GM18951 (cell line): ENCODE data around the gene LYPD3.

Experiments used
- POLR2A ChIP-seq: IDR thresholded peaks from 4 replicates; pipeline ENCODE4 v1.6.1; 2011; ENCODE audit warnings: mild to moderate bottlenecking; ENCODE audit not compliant: insufficient read length, insufficient read depth; ENCODE audit errors: extremely low read depth
- in situ Hi-C: fragments of 300-500 bp; cut with MboI; formaldehyde crosslinking; loops from one replicate; pipeline ENCODE4 v1.12.0; 2022; ENCODE audit warnings: low sequenced_read_pairs, mixed read lengths, inconsistent platforms; ENCODE audit not compliant: unreplicated experiment

The LYPD3 gene

DNA sequence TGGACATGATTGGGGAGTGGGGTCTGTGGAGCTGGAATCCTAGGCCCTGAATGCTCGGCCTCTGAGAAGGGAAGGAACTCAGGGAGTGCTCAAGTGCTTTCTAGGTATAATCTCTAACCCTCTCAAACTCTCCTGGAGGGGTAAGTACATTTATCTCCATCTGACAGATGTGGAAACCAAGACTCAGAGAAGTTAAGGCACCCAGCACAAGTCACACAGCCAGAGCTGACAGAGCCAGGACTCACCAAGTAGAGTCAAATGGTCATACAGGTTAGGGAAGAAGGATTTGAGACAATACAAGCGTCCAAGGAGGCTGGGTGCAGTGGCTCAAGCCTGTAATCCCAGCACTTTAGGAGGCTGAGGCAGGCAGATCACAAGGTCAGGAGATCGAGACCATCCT is 12.9 kb upstream of the LYPD3 start:
- in situ Hi-C loops, result no loop called here
- TF ChIP-seq POLR2A, result no peak

DNA sequence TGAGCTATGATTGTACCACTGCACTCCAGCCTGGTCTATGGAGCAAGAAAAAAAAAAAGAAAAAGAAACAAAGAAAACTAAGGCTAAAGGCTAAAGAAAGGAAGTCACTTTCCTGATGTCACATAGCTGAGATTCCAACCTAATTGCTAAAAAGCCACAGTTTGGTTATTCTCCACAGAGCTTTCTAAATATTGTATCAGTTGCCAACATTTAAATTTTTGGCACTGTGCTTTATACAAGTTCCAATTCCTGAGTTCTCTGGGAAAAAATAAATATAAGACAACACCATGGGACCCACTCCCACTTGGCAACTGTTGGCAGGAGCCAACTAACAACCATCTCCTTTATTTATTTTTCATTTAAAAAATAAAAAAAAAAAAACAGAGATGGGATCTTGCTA is 11.2 kb upstream of the LYPD3 start:
- in situ Hi-C loops, result no loop called here
- TF ChIP-seq POLR2A, result no peak

DNA sequence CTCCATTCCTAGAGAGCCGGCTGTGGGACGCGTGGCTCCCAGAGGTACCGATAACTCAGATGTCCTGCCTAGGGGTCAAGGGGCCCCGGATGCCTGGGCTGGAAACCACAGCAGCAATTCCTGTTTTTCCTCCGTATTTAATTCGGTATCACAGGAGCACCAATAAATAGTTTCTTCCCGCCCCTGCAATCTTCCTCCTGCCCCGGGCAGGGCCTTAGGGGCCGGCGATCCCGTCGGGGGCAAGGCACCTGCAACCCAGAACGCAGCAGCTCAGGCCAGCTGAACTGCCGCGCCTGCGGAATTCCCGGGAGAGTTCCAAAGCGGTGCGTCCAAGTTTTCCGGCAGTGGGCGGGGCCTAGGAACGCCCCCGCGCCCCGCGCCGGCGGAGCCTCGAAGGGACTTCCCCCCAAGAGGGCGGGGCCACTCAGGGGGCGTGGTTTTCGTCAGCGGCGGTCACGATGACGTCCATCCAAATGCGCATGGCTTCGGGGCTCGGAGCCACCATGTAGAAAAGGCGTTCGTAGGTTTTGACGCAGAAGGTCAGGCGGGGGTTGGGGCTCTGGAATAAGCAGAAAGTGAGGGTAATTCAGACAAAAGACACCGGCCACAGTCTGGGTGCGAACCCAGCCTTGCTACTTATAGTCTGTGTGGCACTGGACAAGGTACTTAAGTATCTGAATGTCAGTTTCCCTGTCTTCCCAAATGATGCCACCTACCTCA is 9.7 kb upstream of the LYPD3 start:
- in situ Hi-C loops, result no loop called here
- TF ChIP-seq POLR2A, result peak; percentile 40

DNA sequence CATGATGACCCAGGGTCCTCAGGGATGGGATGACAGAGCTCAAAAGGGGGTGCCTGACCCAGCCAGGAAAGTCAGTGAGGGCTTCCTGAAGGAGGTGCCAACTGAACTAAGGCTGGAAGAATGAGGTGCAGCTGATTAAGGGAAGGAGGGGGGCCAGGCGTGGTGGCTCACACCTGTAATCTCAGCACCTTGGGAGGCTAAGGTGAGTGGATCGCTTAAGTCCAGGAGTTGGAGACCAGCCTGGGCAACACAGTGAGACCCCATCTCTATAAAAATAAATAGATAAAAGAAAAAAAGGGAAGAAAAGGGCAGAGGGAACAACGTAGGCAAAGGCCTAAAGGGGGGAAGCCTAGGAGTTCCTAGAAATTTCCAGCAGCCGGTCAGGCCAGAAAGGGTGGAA is 9.1 kb upstream of the LYPD3 start:
- in situ Hi-C loops, result no loop called here

DNA sequence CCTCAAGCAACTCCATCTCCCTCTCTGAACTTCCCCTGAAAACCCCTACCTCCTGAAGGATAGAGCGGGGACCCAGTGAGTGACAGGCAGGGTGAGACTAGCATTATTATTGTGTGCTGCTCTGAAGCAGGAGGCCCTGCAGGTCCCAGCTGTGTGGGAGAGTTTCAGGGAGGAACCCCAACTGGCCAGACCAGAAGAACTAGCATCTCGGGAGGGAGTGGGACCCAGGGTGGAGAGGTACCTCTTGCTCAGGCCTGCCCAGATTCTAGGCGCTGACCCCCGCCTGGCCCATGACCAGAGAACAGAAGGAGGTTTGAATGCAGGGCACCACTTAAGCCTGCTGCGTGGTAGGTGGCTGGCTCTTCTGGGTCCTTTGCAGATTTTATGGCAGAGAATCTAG is 5.7 kb upstream of the LYPD3 start:
- TF ChIP-seq POLR2A, result no peak
- in situ Hi-C loops, result no loop called here

More for the DNA sequence above, 9.1 kb upstream of the LYPD3 start:
- TF ChIP-seq POLR2A, result no peak

DNA sequence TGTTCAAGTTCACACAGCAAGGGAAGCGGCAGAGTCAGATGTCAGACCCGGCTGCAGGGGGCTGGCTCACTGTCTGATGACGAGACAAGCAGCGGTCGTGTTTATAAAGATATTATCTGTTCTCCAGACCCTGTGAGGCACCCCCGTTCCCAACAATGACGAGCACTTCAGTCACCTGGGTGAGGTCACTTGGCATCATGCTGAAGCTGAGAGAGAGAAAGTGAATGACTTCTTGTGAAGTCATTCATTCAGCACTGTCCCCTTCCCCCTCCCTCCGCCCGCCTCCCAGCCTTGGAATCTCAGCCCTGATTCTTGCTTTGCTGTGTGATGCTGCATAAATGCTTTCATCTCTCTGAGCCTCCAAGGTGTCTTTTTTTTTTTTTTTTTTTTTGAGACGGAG is 4.9 kb upstream of the LYPD3 start:
- in situ Hi-C loops, result no loop called here
- no peak for TF ChIP-seq POLR2A

DNA sequence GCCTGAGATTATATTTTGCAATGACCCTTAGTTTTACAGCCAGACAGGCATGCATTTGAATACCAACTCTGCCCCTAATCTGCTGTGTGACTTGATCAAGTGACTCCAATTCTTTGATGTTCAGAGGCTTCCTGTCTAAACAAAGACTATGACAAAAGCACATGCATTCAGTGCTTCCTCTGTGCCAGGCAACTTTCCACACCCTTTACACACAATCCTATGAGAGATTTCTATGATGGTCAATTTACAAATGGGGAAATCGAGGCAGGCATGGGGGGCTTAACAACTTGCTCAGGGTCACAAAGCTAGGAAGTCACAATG is 3.7 kb upstream of the LYPD3 start:
- TF ChIP-seq POLR2A, result no peak
- in situ Hi-C loops, result no loop called here

DNA sequence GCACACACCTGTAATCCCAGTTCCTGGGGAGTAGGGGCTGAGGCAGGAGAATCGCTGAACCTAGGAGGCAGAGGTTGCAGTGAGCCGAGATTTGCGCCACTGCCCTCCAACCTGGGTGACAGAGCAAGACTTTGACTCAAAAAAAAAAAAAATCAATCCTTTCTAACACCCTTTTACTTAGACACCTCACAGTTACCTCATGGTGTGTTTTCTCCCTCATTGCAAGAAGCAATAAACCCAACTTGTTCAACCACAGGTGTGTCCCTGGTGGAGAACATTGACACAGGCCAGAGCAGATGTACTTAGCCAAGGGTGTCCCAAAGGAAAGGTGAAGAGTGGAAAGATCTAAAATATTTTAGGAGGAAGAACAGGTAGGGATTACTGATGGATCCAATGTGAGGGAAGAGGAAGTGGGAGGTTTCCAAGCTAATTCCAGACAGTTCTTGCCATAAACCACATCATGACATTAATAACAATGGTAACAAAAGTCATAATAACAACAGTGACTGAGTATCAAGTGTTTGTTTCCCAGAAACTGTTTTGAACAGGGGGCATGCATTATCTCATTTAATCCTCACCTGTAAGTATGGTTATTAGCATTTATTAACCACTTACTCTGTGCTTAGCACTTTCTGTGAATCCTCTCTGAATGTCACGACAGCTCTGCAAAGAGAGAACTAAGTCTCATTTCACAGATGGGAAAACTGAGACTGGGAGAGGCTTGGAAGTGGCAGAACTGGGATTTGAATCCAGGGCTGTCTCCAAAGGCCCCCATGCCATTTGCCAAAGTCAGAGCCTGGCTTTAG is 3.1 kb upstream of the LYPD3 start:
- in situ Hi-C loops, result no loop called here
- no peak for TF ChIP-seq POLR2A

DNA sequence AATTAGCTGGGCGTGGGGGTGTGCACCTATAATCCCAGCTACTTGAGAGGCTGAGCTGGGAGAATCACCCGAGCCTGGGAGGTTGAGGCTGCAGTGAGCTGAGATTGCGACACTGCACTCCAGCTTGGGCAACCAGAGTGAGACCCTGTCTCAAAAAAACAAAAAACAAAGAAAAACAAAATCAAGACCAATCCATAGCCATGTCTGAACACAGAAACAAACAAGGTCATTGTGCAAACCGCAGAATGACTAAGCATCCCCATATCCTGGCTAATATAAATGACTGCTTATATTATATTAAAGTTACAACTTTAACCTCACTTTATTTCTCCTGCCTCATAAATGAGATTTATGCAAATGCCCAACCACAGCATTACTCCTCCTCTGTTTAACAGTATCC is 2.3 kb upstream of the LYPD3 start:
- TF ChIP-seq POLR2A, result no peak
- in situ Hi-C loops, result no loop called here

DNA sequence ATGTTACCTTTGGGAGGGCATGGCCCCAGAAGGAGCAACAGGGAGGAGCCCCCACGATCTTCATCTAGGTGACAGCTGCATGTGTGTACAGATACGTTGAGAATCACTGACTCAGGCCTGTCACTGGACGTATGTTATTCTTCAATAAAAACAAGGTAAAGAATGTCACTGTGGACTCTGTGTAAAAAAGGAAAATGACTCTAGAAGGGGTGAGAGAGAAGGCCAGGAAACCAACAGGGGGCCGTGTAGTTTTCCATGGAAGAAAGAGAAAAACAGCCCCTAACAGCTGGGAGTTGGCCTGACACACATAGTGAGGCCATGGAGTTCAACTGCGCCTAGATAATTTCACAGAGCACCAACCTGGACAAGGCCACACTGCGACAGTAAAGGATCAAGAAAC is 1.9 kb upstream of the LYPD3 start:
- in situ Hi-C loops, result no loop called here
- TF ChIP-seq POLR2A, result no peak

DNA sequence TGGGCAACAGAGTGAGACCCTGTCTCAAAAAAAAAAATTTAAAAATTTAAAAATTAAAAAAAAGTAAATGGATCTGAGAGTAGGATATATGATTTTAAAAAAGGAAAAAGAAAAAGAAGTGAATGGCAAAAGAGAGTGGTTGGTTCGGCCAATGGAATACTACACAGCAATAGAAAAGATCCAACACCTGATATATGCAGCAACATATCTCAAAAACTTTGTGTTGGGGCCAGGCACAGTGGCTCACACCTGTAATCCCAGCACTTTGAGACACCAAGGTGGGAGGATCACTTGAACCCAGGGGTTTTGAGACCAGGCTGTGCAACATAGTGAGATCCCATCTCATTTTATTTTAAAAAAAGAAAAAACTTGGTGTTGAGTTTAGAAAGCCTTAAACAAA is 1.4 kb upstream of the LYPD3 start:
- TF ChIP-seq POLR2A, result no peak
- in situ Hi-C loops, result no loop called here

DNA sequence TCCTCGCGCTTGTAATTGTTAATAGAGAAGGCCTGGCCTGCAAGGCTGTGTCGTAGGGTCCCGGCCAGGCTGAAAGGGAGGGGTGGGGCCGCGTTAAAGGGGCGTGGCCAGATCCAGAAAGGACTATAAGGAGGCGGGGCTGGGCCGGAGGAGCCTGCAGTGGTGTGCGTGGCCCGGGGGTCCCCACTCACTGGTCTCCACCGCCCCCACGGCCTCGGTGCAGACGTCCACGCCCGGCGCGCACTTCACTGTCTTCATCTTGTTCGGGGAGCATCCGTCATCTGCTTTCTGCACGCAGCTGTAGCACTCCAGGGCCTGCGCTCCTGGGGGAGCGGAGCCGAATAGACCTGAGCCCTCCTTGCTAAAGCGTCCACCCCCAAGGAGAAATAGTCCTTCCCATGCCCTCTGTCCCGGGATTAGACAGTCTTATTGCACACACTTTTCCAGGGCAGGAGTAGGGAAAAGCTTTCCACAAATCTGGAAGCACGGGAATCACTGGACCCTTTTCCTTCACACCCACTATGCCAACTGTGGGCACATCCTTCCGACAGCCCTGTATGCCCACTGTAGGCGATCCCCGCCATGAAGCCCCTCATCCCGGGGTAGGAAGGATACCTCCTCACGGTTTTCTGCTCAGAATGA is 1.2 kb downstream of the LYPD3 start:
- in situ Hi-C loops, result no loop called here
- no peak for TF ChIP-seq POLR2A

DNA sequence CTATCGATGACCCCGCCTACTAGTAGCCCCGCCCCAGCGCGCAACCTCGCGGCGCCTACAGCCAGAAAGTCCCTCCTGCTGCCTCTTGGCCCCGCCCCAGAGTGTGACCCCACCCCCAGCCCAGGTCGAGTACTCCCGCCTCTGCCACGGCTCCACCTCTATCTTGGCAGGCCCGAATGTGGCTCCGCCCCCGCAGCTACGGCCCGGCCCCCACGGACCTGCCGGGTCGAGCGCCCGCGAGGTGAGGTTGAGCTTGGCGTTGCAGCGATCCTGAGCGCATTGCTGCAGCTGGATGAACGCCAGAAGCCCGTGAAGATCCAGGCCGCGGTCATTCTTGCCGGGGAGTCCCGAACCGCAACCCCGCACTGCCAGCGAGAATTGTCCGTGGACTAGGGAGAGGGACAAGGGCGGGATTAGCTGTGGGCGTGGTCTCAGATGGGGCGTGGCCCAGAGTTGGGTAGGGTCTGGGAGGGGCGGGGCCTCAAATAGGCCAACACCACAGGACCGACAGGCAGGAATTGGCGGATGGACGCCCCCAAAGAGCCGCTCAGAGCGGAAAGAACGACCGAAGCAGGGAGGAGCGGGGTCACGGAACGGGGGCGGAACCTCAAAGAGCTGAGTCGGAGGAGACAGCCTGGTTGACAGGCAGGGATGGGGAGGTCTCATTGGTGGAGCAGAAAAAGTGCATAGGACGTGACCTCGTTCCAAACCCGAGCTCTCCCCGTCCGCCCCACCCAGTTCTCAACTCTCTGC is 1.9 kb downstream of the LYPD3 start:
- TF ChIP-seq POLR2A, result no peak
- in situ Hi-C loops, result no loop called here
